ENCODE measurements around the gene KRT86. TPM values are rescaled to one million over a fixed set of nuclear protein-coding genes. Genes with fewer than 3 reads are reported as not detected.

Gene KRT86
- total RNA-seq, 2 donors from 2014 or later = 0.20 TPM; not detected in 1

DNA sequence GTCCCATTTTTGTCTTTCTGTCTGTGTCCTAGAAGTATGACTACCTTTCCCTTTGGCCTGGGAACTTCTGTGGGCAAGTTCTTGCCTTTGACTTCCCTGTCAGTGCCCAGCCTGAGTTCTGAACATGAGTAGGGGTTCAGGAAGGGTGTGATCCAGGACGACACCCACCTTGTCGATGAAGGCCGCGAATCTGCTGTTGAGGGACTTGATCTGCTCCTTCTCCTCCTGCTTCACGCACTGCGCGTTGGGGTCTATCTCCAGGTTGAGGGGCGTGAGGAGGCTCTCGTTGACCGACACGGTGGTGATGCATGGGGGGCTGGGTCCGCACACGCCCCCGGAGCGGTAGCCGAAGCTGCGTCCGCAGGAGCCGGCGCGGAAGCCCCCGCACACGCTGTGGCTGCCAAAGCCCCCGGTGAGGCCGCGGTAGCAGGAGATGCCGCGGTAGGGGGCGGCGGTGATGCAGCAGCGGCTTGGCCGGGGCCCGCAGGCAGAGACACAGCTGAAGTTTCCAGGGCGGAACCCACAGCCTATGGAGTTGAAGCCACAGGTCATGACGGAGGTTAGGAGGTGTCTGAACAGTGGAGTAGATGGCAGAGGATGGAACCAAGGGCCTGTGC, 46.4 kb downstream of the KRT86 start, which contains the start of gene KRT83:
Gene KRT83 (minus strand): TSS at position 615 of the 617 bp plus-strand sequence. CDS start 63 bp downstream, at position 552.
- ATAC-seq (no peak), DNase-seq (no peak)
- intact Hi-C loops (cut with DNase I, micrococcal nuclease) = no loop called here

DNA sequence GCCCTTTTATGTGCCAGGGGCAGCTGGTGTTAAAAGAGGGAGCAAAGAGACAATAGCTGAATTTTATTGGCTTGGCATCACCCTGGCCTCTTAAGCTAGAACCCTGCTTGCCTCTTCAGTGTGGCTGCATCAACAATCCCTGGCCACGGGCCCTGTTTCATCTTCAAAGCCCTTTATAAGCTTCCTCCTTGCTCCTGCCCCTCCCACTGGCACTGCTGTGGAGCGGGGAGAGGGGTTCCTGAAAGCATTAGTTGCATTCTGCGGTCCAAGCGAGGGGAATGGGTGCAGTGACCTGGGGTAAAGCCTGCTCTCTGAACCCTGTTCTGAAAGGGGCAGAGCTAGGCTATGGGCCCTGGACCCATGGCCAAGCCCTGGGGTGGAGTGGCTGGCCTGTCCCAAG, 47.0 kb downstream of the KRT86 start:
- DNase-seq = no peak

DNA sequence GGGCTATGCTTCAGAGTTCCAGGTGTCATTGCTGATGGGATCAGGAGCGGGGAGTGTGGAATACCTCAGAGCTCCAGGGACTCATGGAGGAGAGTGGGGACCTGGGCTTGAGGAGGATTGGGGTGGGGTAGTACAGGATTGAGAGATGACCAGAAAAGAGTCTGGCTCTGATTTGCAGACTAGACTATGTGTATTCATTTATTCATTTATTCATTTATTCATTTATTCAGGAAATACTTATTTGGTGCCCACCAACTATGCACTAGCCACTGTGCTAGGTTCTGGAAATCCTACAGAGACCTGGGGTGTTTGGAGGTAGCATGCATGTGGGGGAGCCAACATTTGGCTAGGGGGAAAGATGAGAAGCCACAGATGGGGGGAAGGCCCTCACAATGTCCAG, 47.6 kb downstream of the KRT86 start:
- no peak for DNase-seq
- no peak for ATAC-seq
- intact Hi-C loops (cut with DNase I, micrococcal nuclease) = no loop called here

More for the DNA sequence above, 47.0 kb downstream of the KRT86 start:
- ATAC-seq = no peak
- intact Hi-C loops (cut with DNase I, micrococcal nuclease) = no loop called here

DNA sequence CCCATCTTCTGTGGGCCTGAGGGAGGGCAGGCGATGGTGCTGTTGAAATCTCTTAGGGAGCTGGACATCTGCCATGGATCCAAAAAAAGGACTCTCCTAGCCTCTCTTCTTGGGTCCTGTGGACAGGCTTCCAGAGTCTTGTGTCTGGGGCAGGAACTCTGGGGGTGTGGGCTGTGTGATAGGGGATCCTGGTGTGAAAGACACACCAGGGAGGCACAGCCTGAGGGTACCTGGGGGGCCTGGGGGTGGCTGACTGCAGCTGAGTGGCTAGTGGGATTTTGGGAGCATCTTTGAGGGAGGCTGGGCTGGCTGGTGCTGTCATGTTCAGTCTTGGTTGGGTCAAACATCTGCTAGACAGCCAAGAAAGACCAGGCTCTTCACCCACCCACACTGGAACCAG, 48.6 kb downstream of the KRT86 start:
- intact Hi-C loops (cut with DNase I, micrococcal nuclease) = no loop called here
- DNase-seq = no peak
- ATAC-seq = no peak

GRCh38 chr12:52323416-52324152, 49.1 kb downstream of the KRT86 start:
- ATAC-seq (no peak), DNase-seq (no peak)
- intact Hi-C loops (cut with DNase I, micrococcal nuclease) = no loop called here

- intact Hi-C loops (cut with DNase I, micrococcal nuclease) = no loop called here
- no peak for ATAC-seq
- no peak for DNase-seq
Measured at GRCh38 chr12:52324153-52324444, 49.7 kb downstream of the KRT86 start.

DNA sequence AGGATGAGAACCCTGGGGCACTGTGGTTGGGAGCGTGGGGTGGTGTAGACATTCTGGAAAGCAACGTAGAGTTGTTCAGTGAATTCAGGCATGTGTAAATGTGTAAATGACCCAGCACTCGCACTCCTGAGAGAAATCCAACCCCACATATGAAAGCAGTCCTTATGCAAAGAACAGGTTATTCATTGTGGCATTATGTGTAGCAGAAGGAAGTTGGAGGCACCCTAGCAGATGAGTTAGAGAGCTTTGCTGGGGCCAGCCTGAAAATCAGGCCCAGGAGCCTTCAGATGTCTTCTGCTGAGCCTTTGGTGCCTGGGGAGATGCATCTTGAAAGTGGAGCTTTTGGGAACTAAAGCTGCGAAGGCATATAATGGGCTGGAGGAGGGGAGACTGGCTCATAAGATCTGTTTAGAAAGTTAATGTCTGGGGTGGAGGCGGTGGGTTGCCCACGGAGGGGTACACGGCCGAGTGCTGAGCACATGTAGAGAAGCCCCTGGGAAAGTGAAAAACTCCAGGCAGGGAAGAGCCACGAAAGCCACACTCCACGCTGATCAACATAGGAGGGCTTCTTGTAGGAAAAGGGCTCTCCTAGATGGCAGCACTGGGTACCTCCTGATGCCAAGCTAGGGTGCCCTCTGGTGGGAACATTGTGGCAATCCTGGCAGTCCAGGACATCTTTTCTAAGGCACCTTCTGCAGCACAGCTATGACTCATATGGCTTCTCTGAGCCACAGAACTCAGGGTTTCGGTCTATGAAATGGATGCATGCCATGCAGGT, 52.8 kb downstream of the KRT86 start:
- intact Hi-C loops (cut with DNase I, micrococcal nuclease) = loop anchor here in 1 of 2 donors (5.0 kb wide), 1 partner anchor 170 kb away; no protein-coding TSS in a partner anchor
- DNase-seq = peak; percentile 78 to 82
- ATAC-seq = peak; percentile 99

- DNase-seq (no peak), ATAC-seq (no peak)
- intact Hi-C loops (cut with DNase I, micrococcal nuclease) = loop anchor here in 1 of 2 donors (5.0 kb wide), 1 partner anchor 171 kb away; no protein-coding TSS in a partner anchor
Measured at GRCh38 chr12:52327830-52328500, 53.5 kb downstream of the KRT86 start.

GRCh38 chr12:52331039-52331438, 56.6 kb downstream of the KRT86 start:
- no peak for ATAC-seq
- DNase-seq = no peak

GRCh38 chr12:52331833-52332232, 57.4 kb downstream of the KRT86 start:
- intact Hi-C loops (cut with DNase I, micrococcal nuclease) = no loop called here
- DNase-seq = no peak
- no peak for ATAC-seq

More at GRCh38 chr12:52331039-52331438, 56.6 kb downstream of the KRT86 start:
- intact Hi-C loops (cut with DNase I, micrococcal nuclease) = no loop called here

- DNase-seq = no peak
- ATAC-seq = no peak
- intact Hi-C loops (cut with DNase I, micrococcal nuclease) = no loop called here
Measured at GRCh38 chr12:52332381-52332780, 57.9 kb downstream of the KRT86 start.

DNA sequence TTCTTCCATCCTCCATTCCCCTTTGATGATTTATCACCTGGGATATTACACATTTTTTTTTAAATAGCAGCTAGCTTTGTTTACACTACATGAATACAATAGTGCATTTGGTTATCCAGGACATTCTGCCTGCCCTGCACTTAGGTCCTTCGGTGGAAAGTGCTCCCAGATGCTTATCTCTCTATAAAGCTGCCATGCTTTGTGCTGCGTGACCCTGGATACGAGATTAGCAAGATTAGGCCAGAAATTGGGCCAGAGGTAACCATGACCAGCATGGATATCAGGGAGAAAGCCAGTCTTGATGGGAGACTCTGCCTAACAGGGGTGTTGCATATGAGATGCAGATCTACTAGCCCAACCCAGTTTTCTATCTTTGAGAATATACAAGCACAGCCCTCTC, 58.9 kb downstream of the KRT86 start:
- ATAC-seq (no peak), DNase-seq (no peak)
- intact Hi-C loops (cut with DNase I, micrococcal nuclease) = no loop called here

GRCh38 chr12:52334185-52334584, 59.7 kb downstream of the KRT86 start:
- DNase-seq = no peak
- ATAC-seq = no peak

GRCh38 chr12:52335598-52336262, 61.3 kb downstream of the KRT86 start:
- peak; percentile 42 to 75 for DNase-seq
- intact Hi-C loops (cut with DNase I, micrococcal nuclease) = no loop called here

More at GRCh38 chr12:52334185-52334584, 59.7 kb downstream of the KRT86 start:
- intact Hi-C loops (cut with DNase I, micrococcal nuclease) = no loop called here

DNA sequence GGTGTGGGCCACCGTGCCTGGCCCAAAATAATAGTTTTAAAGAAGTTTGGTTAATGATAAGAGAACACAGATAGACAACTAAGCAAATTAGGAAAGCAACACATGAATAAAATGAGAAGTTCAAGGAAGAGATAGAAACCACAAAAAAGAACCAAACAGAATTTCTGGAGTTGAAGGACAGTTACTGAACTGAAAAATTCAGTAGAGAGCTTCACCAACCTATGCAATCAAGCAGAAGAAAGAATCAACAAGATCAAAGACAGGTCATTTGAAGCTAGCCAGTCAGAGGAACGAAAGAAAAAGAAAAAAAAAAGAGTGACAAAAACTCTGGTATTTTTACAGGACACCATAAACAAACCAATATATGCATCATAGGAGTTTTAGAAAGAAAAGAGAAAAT, 62.2 kb downstream of the KRT86 start:
- intact Hi-C loops (cut with DNase I, micrococcal nuclease) = no loop called here
- DNase-seq (no peak), ATAC-seq (no peak)

More at GRCh38 chr12:52335598-52336262, 61.3 kb downstream of the KRT86 start:
- ATAC-seq = peak; percentile 93

DNA sequence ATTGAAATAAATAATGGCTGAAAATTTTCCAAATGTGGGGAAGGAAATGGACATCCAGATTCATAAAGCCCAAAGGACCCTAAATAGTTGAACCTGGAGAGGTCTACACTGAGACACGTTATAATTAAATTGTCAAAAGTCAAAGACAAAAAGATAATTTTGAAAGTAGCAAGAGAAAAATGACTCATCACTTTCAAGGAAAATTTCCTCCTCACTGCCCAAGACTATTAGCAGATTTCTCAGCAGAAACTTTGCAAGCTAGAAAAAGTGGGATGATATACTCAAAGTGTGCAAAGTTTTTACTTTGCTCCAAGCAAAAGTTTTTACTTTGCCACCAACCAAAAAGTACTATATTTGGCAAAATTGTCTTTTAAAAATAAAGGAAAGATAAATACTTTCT, 62.6 kb downstream of the KRT86 start:
- intact Hi-C loops (cut with DNase I, micrococcal nuclease) = no loop called here
- DNase-seq (no peak), ATAC-seq (no peak)

DNA sequence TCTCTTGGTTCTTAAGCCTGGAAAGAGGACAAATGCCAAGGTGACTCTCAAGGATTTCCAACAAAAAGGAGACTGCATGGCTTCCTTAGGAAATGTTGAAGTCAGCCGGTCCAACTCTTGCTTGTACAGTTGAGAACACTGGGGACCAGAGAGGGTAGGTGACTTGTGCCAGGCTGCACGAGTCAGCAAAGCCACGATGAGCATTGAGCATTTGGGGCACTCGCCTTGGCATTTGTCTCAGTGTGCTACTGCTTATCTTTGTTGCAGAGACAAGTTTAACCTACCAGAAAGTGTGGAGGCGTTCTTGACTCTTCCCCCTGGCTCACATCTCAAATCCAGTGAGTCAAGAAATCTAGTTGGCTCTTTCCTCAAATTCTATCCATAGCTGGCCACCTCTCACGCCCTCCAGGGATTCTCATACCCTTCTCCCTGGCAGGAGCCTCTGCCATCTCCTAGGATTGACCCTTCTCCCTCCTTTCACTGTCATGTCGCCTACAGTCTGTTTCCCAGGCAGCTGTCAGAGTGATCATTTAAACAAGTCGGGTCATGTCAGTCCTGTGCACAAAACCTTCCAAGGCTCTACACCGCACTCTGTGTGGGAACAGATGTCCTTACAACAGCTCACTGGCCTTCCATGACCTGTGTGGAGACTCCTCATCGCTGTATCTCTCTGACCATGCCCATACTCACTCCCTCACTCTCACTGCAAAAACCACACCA, 64.0 kb downstream of the KRT86 start:
- intact Hi-C loops (cut with DNase I, micrococcal nuclease) = no loop called here
- DNase-seq (no peak), ATAC-seq (no peak)

DNA sequence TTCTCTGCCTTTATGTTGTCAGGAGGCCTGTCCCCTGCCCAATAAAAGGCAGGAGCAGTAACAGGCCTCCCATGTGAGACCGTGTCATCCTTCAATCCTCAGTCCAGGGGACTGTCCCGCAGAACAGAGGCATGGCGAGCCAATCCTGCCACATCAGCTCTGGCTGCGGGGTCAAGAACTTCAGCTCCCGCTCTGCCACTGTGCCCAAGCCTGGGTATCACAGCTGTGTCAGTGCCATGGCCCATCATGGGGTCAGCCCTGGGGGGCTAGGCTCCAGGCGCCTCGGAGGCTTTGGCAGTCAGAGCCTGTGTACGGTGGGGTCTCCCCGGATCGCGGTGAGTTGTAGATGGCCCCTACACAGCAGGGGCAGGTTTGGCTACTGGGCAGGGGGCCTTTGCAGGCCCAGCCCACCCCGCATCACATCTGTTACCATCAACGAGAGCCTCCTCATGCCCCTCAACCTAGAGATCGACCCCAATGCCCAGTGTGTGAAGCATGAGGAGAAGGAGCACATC, 66.7 kb downstream of the KRT86 start:
- no peak for DNase-seq
- no peak for ATAC-seq
- intact Hi-C loops (cut with DNase I, micrococcal nuclease) = no loop called here

Measured in left colon (tissue), 2 donors.